Urinary bladder (tissue), 4 donors: ENCODE data around the gene C19orf47. TPM values are rescaled to one million over a fixed set of nuclear protein-coding genes. Genes with fewer than 3 reads are reported as not detected.
"Not testable (repeated sequence)": the region's sequence is repeated elsewhere in the genome, so short reads cannot be mapped to it uniquely, and the experiment has no call there.

Experiments used
- DNase-seq: peaks from one replicate; pipeline ENCODE4 v3.0.0-alpha.2; 2015; ENCODE audit errors: extremely low spot score
- H3K27ac ChIP-seq: one replicate; pipeline ENCODE4 v1.5.1; 2013; ENCODE audit warnings: low read depth, mild to moderate bottlenecking, moderate library complexity
- H3K36me3 ChIP-seq: one replicate; pipeline ENCODE4 v1.6.1; 2013; ENCODE audit warnings: mild to moderate bottlenecking, moderate library complexity; ENCODE audit not compliant: insufficient read depth
- H3K4me1 ChIP-seq: one replicate; pipeline ENCODE4 v1.6.1; 2013; ENCODE audit warnings: mild to moderate bottlenecking, moderate library complexity; ENCODE audit not compliant: insufficient read depth
- H3K4me3 ChIP-seq: one replicate; pipeline ENCODE4 v1.5.1; 2013; ENCODE audit warnings: low read depth, low read length
- WGBS: extraction: QIAGEN DNeasy Blood & Tissue Kit; methylation state at CpG from one replicate; pipeline ENCODE4 v1.1.7; 2013; 5-methylcytosine and 5-hydroxymethylcytosine counted together
- polyA plus RNA-seq: library from polyadenylated mRNA; stranded (reverse); fragments of 200-250 nt; gene quantifications from one replicate; pipeline ENCODE4 v1.2.3, GENCODE V29; 2013
- total RNA-seq: library from RNA; depleted of rRNA; stranded (reverse); fragments of >200 nt; gene quantifications from one replicate; pipeline ENCODE4 v1.2.3, GENCODE V29; 2014
- donor health status: healthy with polysubstance abuse.
- donor health status: healthy.

The C19orf47 gene
- total and polyA plus RNA-seq, 2 donors, result 4.9 to 16.3 TPM

DNA sequence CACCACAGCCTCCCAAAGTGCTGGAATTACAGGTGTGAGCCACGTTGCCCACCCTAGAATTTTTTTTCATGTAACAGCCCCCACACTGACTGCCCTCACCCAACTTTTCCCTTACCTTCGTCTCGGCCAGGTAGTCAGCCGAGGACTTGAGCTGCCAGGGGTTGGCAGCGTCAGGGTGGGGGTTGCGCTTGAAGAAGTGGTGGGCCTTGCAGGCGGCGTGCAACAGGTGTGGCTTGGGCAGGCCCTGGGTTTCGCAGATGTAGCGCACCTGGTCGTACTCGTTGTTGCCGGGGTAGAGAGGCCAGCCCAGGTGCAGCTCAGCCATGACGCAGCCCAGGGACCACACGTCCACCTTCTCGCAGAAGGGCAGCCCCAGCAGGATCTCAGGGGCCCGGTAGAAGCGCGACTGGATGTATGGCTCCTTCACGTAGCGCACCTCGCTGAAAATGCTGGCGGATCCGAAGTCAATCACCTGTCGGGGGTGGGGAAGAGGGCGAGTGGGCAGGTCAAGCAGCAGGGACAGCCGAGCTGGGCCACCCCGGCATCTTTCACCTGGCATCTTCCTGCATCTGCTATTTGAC, 35.6 kb upstream of the C19orf47 start:
- H3K36me3 ChIP-seq, result no peaks in the 10 kb centered on the region
- H3K27ac ChIP-seq, result no peak overlapping the region
- no peaks in the 10 kb centered on the region for H3K4me1 ChIP-seq
- DNase-seq, result no peak
- WGBS, result 85% methylated on average over 28 of the region's 28 CpGs
- H3K4me3 ChIP-seq, result no peak overlapping the region

DNA sequence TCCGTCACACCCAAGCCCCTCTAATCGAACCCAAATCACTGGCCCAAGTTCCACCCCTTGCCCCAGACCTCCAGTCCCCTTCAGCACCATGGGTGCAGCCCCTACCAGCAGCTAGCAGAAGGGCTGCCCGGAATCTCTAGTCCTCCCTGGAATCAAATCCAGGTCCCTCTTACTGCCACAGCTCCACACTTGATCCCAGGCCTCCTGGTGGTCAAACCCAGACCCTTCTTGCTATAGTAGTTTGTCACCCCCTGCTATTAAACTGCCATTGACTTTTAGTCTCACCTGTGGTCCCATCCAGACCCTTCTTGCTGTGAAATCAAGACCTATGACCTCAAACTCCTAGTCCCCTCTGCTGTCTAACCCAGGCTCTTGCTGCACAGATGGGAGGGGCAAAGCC, 33.1 kb upstream of the C19orf47 start:
- H3K4me1 ChIP-seq, result no peaks in the 10 kb centered on the region
- no peak for DNase-seq
- WGBS, result 79% methylated on average over 3 of the region's 3 CpGs
- H3K36me3 ChIP-seq, result peaks cover 8% of the 10 kb centered on the region
- no peak overlapping the region for H3K27ac ChIP-seq
- H3K4me3 ChIP-seq, result no peak overlapping the region

- H3K4me1 ChIP-seq, result no peaks in the 10 kb centered on the region
- 86% methylated on average over 37 of the region's 37 CpGs for WGBS
- H3K36me3 ChIP-seq, result peaks cover 8% of the 10 kb centered on the region
- DNase-seq, result no peak
- no peak overlapping the region for H3K27ac ChIP-seq
- no peak overlapping the region for H3K4me3 ChIP-seq
These were observed 32.2 kb upstream of the C19orf47 start for GRCh38 chr19:40380199-40381037.

DNA sequence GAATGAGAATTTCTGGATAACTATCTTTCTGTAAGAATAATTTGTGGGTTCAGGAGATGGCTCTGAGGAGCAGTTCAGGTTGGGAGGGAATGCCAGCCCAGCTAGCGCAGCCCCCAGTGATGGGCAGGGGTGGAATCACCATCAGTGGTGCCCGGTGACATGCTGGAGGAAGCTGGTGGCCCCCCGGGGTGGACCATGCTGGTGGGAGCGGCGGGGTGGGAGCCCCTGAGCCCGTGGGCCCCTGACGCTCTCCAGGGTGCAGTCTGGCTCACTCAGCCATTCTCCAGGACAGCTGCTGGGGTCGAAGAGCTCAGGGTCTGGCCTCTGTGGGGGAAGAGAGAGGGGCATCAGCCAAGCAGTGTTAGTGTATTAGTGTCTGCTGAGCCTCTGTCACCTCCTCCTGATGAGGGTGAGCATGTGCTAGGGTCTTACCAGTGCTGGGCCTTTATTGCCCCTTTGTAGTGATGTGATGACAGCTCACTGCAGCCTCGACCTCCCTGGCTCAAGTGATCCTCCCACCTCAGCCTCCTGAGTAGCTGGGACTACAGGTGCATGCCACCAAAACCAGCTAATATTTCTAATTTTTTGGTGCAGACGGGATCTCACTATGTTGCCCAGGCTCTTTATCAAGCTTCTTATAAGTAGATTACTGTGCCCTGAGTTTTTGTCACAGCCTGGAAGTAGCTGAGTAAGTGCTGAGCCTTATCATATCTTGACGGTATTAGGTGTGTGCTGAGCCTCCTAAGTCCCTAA, 31.4 kb upstream of the C19orf47 start:
- no peak overlapping the region for H3K4me3 ChIP-seq
- no peak overlapping the region for H3K27ac ChIP-seq
- H3K4me1 ChIP-seq, result no peaks in the 10 kb centered on the region
- no peak for DNase-seq
- peaks cover 8% of the 10 kb centered on the region for H3K36me3 ChIP-seq
- WGBS, result 81% methylated on average over 11 of the region's 11 CpGs

GRCh38 chr19:40378509-40378908, 30.3 kb upstream of the C19orf47 start:
- 84% methylated on average over 2 of the region's 2 CpGs for WGBS
- no peak for DNase-seq
- no peak overlapping the region for H3K27ac ChIP-seq
- peaks cover 8% of the 10 kb centered on the region for H3K36me3 ChIP-seq
- H3K4me1 ChIP-seq, result no peaks in the 10 kb centered on the region
- no peak overlapping the region for H3K4me3 ChIP-seq

DNA sequence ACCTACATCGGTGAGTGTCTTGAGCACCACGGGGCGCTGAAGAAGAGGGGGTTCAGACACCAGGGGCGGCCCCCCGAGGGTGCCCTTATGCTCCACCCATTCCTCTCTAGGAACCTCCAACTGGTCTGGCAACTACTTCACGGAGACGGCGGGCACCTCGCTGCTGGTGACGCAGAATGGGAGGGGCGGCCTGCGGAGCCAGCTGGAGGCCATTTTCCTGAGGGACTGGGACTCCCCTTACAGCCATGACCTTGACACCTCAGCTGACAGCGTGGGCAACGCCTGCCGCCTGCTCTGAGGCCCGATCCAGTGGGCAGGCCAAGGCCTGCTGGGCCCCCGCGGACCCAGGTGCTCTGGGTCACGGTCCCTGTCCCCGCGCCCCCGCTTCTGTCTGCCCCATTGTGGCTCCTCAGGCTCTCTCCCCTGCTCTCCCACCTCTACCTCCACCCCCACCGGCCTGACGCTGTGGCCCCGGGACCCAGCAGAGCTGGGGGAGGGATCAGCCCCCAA, 29.7 kb upstream of the C19orf47 start:
- H3K27ac ChIP-seq, result no peak overlapping the region
- H3K4me1 ChIP-seq, result no peaks in the 10 kb centered on the region
- 90% methylated on average over 25 of the region's 25 CpGs for WGBS
- DNase-seq, result no peak
- H3K4me3 ChIP-seq, result no peak overlapping the region
- peaks cover 8% of the 10 kb centered on the region for H3K36me3 ChIP-seq

DNA sequence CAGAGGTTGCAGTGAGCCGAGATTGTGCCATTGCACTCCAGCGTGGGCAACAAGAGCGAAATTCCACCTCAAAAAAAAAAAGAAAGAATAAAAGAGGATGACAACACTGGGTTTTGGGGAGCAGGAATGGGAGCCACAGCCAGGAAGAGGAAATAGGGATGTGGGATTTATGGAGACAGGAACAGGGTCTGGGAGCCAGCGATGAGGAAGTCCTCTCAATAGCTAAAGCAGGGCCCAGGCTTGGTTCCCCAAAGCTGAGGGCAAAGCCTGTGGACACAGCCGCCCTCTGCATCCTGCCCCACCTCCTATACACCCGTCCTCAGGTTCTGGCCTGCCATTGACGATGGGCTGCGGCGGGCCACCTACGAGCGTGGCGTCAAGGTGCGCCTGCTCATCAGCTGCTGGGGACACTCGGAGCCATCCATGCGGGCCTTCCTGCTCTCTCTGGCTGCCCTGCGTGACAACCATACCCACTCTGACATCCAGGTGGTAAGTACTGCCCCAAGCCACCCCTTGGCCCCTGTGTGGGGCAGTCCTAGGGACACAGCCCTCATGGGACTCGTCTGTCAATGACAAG, 28.2 kb upstream of the C19orf47 start:
- 94% methylated on average over 17 of the region's 17 CpGs for WGBS
- no peak overlapping the region for H3K4me3 ChIP-seq
- no peak overlapping the region for H3K27ac ChIP-seq
- no peaks in the 10 kb centered on the region for H3K4me1 ChIP-seq
- no peak for DNase-seq
- H3K36me3 ChIP-seq, result peaks cover 8% of the 10 kb centered on the region

DNA sequence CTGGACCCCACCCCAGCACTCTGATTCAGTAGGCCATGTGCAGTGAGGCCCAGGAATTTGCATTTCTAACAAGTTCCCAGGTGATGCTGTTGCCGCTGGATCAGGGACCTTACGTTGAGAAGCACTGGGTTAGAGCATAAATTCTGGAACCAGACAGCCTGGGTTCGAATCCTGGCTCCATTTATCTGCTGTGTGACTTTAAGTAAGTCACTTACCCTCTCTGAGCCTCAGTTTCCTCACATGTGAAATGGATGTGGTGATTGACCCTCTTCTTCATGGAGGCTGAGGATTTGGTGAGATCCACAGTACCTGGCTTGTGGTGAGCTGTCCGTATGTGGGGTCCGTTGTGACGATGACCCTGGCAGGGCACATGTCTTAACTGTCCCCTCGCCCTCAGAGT, 25.9 kb upstream of the C19orf47 start:
- no peak for DNase-seq
- Histone ChIP-seq H3K4me3 (no peak overlapping the region), H3K36me3 (peaks cover 10% of the 10 kb centered on the region), H3K27ac (no peak overlapping the region), H3K4me1 (no peaks in the 10 kb centered on the region)
- WGBS, result 95% methylated on average over 7 of the region's 7 CpGs

GRCh38 chr19:40371802-40372122, 23.6 kb upstream of the C19orf47 start:
- 94% methylated on average over 5 of the region's 5 CpGs for WGBS
- Histone ChIP-seq H3K36me3 (peaks cover 6% of the 10 kb centered on the region), H3K4me1 (no peaks in the 10 kb centered on the region)

GRCh38 chr19:40370997-40371801, 23.0 kb upstream of the C19orf47 start:
- H3K4me1 ChIP-seq, result no peaks in the 10 kb centered on the region
- peaks cover 2% of the 10 kb centered on the region for H3K36me3 ChIP-seq
- WGBS, result 86% methylated on average over 7 of the region's 7 CpGs
- H3K4me3 ChIP-seq, result no peak overlapping the region
- H3K27ac ChIP-seq, result no peak overlapping the region
- DNase-seq, result no peak

More at GRCh38 chr19:40371802-40372122, 23.6 kb upstream of the C19orf47 start:
- Histone ChIP-seq H3K4me3 (no peak overlapping the region), H3K27ac (no peak overlapping the region)
- DNase-seq, result no peak

DNA sequence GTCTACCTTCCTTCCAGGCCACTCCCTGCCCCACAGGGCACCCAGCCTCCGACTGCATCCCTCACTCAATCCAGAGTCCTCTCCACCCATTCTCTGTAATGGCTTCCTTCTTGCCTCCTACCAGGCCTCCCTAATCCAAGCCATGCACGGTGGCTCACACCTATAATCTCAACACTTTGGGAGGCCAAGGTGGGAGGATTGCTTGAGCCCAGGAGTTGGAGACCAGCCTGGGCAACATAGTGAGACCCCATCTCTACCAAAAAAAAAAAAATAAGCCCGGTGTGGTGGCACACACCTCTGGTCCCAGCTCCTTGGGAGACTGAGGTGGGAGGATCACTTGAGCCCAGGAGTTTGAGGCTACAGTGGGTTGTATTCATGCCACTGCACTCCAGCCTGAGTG, 22.1 kb upstream of the C19orf47 start:
- H3K4me1 ChIP-seq, H3K4me3 ChIP-seq, DNase-seq, H3K36me3 ChIP-seq, H3K27ac ChIP-seq: not testable (repeated sequence)
- 91% methylated on average over 3 of the region's 3 CpGs for WGBS

GRCh38 chr19:40369797-40370196, 21.6 kb upstream of the C19orf47 start:
- no peaks in the 10 kb centered on the region for H3K4me1 ChIP-seq
- WGBS, result 88% methylated on average over 12 of the region's 12 CpGs
- no peak overlapping the region for H3K27ac ChIP-seq
- peaks cover 2% of the 10 kb centered on the region for H3K36me3 ChIP-seq
- DNase-seq, result no peak
- no peak overlapping the region for H3K4me3 ChIP-seq
